Adrenal gland (tissue), 5 donors: ENCODE results near the gene SFTPA1.

Source experiments
- CTCF ChIP-seq, 6 experiments: fragments of 450-650 bp in 4 of 6; fragments of 200-600 bp in 2 of 6; sonication (generic) in 1 of 6; IDR thresholded peaks; 1 replicate in 5 of 6; 2 replicates in 1 of 6; pipeline versions ENCODE4 v1.5.1 to v1.8.0; 2016 to 2021; ENCODE audit warnings: antibody characterized with exemption in 6 of 6, mild to moderate bottlenecking in 2 of 6, moderate library complexity in 1 of 6
- POLR2A ChIP-seq, 2 donors: fragments of 450-650 bp; IDR thresholded peaks; one replicate each; pipeline ENCODE4 v1.6.1; 2017; ENCODE audit warnings: antibody characterized with exemption in 2 of 2, mild to moderate bottlenecking in 2 of 2, moderate library complexity in 1 of 2
- donor health status: DM: no; HTN: no; CAD: no.

DNA sequence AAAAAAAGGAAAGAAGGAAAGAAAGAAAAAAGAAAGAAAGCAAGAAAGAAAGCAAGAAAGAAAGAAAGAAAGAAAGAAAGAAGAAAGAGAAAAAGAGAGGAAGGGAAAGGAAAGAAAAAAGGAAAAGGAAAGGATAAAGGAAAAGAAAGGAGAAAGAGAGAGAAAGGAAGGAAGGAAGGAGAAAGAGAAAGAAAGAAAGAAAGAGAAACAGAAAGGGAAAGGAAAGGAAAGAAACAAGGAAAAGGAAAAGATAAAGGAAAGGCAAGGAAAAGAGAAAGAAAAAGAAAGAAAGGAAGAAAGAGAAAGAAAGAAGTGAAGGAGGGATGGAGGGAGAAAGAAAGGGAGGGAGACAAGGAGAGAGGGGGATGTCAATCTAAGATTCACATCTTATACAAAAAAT is 29.7 kb upstream of the SFTPA1 start:
- TF ChIP-seq CTCF (IDR thresholded peaks at IDR 0.05) (no peak), POLR2A (IDR thresholded peaks at IDR 0.05) (no peak)
